Suppressor macrophage treated with lipopolysaccharide for 1 hour (primary cell): ENCODE data around the gene NIT1.
"Not testable (repeated sequence)": the region's sequence is repeated elsewhere in the genome, so short reads cannot be mapped to it uniquely, and the experiment has no call there.

Source experiments
- DNase-seq, 3 donors: peaks; one replicate each; pipeline ENCODE4 v3.0.0-alpha.2; 2020 to 2022

The NIT1 gene

DNA sequence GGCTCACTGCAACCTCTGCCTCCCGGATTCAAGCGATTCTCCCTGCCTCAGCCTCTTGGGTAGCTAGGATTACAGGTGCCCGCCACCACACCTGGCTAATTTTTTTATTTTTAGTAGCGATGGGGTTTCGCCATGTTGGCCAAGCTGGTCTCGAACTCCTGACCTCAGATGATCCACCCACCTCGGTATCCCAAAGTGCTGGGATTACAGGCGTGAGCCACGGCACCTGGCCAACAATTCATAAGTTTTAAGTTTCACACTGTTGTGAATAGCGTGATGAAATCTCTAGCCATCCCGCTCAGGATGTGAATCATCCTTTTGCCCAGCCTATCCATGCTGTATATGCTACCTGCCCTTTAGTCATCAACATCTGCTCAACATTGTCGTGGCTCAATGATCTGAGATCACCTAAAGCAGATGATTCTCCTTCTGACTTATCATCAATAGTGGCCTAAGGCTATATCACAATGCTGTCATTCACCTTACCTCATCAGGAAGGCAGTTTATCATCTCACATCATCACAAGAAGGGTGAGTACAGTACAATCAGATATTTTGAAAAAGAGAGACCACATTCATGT, 2.7 kb upstream of the NIT1 start:
- DNase-seq, result peak; percentile 27 to 57 (median 47)

DNA sequence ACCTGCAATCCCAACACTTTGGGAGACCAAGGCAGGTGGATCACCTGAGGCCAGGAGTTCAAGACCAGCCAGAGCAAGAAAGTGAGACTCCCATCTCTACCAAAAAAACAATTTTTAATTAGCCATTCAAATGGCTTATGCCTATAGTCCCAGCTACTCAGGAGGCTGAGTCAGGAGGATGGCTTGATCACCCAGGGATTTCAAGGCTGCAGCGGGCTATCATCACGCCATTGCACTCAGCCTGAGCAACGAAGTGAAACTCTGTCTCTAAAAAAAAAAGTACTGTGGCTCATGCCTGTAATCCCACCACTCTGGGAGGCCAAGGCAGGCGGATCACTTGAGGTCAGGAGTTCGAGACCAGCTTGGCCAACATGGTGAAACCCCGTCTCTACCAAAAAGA, 1.9 kb upstream of the NIT1 start:
- not testable (repeated sequence) for DNase-seq

DNA sequence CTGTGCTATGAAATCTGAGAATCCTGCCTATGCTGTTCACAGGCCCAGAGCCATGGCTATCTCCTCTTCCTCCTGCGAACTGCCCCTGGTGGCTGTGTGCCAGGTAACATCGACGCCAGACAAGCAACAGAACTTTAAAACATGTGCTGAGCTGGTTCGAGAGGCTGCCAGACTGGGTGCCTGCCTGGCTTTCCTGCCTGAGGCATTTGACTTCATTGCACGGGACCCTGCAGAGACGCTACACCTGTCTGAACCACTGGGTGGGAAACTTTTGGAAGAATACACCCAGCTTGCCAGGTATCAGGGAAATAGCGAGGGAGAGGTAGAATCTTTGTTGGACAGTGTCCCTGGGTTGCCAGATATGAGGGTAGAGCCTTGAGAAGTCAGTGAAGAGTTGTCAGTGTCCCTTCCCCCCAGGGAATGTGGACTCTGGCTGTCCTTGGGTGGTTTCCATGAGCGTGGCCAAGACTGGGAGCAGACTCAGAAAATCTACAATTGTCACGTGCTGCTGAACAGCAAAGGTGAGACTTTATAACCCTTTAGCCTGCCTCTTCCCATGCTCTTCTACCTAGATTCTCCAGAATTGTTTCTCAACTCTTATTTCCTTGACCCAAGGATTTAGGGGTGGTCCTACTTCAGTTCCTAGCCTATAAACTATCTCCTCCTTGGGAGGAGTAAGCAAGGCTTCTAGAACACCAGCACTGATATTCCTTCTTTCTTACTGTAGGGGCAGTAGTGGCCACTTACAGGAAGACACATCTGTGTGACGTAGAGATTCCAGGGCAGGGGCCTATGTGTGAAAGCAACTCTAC, 1.4 kb downstream of the NIT1 start:
- DNase-seq, result peak; percentile 67 to 78 (median 74)

DNA sequence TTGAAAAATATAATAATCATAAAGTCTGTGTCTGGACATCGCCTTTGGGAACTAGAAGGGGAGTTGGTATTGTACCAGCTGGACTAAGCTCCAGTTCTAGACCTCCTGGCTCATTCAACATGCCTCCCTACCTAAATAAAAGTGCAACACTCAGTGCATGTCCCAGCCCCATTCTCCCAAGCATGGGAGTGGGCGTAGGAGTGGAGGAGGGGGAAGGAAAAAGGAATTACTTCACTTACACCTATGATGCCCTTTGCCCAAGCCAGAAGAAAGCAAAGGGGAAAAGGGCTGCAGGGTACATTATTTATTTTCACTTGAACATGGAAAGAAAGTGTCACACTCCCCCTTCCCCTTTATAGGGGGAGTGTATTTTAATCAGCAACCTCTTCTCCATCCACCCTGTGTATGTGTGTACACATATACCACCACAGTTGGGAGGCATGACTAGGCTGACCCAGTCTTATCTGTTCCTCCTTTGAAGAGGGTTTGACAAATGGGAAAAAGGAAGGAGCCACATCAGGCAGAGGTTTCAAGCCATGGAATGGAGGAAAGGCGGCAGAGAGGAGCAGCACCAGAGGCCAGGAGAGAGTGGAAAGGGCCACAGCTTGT, 3.2 kb downstream of the NIT1 start:
- DNase-seq, result peak; percentile 32 to 45 (median 34)

DNA sequence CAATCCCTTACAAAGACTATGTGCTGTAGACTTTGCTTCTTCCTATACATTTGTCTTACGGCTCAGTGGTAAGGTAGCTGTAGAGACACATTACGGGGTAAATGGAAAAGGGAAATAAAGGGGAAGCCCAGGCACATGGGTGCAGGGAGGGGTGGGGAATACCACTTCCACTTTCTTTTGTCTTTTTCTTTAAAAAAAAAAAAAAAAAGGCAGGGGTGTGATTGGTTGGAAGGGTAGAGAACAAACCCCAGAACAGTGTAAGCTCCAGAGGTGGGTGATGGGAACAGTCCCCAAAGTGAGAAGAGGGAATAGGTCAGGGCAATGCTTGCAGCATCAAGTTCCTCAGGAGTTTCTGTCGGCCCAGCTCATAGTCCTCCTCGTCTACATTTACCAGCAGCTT, 3.9 kb downstream of the NIT1 start:
- DNase-seq, result peak; percentile 76 to 85 (median 79)

DNA sequence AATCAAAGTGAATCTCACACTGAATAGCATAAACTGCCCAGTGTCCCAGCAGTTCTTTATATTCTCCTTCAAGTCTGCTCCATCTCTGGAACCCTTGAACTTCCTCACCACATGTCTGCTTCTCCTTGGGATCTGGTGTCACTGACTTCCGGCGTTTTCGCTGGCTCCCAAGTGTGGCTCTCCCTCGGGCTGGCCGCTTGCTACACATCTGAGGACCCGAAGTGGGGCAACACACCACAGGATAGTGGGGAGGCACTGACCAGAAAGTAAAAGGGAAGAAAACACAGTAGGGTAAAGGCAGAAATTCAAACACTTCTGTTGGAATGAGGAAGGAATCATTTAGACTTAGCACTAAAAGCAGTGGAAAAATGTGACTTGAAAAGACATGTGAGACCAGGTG, 5.1 kb downstream of the NIT1 start:
- no peak for DNase-seq

DNA sequence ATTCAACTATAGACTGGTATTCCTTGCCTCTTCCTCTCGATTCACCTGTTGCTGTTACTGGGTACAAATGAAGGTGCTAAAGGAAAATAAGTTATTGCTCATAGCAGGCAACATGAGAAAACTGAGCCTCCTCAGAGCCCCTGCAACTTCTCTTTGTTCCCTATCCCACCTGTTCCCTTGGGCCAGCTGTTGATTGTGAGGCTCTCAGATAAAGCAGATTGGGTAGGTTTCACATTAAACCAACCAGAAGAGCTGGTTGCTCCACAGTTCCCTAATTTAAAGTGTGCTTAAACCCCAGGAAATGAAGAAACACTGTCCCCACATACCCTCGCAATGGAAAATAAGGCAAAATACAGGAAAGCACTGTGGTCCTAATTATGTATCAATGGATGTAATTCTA, 9.7 kb downstream of the NIT1 start:
- no peak for DNase-seq

DNA sequence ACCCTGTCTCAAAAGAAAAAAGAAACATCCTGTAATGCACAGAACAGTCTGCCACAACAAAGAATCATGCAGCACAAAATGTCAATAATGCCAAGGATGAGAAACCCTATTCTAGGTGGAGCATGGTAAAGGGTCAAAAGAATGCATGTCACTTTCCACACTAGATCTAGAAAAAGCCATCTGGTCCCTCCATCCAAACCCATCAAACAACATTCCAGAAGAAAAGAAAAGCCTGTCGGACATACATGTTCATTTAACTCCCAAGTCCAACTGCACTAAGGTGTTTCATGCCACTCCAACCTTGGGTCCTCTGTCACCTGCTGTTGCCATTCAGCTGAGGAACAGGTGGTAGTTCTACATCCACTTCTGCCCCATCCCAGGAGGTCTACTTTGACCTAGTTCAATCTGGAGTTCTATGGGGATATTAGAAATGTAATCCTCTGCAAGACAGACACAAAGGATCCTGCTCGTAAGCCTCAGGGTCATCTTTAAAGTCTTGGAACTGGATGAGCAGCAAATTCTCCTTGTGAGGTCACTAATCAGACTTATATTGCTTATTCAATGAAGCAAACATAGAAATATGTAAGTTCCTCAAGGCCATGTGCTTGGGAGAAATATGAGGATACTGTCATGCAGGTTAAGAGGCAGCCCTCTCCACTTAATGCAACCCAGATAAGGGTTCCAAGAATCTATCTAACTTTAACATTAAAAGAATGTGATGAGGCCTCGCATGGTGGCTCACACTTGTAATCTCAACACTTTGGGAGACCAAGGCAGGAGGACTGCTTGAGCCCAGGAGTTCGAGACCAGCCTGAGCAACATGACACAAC, 10.9 kb downstream of the NIT1 start:
- DNase-seq, result no peak

DNA sequence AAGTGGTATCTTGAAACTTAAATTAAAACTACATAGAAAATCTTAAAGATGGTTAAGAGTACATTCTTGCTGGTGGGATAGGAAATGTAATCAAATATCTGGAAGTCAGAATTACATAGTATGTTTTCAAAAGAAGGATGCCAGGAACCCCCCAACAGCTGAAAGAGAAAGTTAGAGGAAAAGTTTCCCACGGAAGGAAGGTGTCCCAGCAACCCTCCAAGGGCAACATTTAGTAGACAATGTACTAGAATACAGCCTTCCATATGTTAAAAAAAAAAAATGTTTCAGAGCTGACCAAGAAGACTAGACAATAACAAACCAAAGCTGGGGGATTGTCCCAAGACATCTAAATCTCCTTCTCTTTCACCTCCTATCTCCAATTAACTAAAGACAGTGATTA, 12.4 kb downstream of the NIT1 start:
- DNase-seq, result no peak

DNA sequence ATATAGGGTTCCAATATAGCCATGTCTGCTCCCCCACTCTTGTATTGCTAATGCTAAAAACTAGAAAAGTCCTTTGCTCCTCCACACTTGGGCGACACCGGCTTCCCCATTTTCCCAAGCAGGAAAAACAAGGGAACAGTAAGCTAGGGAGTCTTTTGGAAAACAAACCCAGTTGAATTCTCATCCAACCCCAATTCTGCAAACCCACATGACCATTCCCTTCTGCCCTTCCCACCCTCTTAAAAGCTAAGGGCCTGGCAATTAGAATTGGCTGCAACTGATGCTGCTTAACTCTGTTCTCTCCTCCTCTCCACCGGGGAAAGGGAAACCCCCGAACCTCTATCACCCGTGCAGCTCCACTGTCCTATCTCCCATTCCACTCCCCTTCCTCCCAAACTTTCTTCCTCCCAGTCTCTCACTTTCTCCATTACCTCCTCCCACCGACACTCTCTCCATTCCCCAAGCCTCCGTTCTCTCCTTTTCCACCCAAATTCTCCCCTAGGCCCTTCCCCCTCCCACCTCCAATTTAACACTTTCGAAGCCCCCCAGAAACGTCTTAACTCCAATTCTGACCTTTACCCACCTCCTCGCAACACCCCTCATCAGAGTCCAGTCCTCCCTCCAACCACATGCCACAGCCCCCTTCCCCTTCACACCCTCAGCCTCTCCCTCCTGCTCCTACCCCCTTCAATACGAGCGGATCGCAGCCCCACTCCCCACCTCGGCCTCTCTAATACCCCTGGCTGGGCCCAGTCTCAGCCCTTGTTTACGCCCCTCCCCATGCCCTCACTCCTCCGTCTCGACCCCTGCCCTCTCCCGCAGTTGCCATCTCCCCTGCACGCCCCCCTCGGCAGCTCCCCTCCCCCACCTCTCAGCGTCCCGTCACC, 13.9 kb downstream of the NIT1 start:
- no peak for DNase-seq

DNA sequence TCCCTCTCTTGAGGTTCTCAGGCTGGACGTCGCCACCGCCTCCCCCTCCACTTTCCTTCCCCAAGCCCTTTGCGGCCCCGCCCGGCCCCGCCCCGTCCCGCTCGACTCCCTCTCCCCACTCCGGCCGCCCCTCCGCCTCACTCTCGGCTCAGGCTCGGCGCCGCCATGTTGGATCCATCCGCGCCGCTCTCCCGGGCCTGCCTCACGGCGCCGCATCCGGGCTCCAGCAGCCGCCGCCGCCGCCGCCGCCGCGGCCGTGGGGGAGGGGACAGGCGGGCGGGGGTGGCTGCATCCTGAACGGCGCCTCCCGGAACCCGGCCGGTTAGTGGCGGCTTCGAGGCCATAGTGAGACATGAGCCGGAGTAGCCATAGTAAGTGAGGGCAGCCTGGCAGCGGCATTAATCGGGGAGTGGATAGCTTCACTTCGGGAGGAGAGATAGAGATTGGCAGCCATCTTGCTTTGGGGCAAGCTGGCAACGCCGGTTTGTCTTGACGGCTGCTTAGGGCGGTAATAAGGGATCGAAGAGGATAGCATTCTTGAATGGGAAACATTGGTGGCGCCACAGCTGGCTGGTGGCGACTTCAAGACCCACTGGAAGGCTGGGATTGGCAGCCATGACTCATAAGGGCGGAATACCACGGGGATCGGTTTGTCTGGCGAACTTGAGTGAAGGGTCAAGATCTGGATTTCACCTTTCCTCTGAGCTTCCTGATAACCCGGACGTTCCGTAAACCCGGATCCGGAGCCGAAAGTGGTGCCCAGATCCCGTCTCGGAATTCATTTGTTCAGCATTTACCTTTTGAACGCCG, 14.7 kb downstream of the NIT1 start, which contains the start of gene DEDD:
Gene DEDD, minus strand, starts transcription at position 258 of the 810 bp plus-strand sequence. CDS start 8,205 bp downstream, outside the sequence.
- DNase-seq, result peak; percentile 95 to 97 (median 97)

DNA sequence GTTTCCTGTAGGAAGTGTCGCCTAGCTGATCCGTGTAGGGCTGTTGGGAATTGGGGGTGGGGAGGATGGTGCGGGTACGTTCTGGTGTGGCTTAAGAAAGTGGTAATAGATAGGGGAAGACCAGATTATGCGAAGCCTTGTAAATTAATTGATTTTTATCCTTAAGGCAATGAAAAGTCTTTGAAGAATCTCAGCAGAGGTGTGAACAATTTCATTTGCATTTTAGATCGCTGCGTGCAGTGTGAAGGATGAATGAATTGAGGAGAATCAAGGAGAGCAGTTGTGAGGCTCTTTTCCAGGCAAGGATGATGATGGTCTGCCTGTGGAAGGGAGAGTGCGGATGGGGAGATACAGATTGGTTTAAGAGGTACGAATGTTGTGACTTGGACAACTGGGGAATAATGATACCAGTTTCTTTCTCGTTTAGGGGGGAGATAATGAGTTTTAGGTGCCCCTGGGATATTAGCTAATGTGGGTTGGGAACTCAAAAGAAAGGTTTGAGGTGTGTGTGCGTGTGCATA, 15.4 kb downstream of the NIT1 start:
- no peak for DNase-seq

DNA sequence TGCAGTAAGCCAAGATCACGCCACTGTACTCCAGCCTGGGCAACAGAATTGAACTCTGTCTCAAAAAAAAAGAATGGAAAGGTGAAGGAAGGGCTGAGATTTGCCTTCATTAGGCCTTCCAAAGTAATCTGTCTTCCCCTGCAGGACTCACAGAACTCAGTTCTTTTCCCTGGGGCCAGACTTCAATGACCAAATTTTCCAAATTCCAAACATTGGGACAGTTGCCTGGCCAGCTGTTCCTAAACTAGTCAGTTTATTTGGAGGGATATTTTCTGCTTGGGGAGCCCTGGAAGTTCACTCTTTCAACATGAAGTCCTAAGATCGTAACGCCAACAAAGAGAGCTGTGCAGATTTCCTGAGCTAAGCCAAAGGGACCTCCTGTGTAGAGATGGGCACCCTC, 20.0 kb downstream of the NIT1 start:
- DNase-seq, result no peak

DNA sequence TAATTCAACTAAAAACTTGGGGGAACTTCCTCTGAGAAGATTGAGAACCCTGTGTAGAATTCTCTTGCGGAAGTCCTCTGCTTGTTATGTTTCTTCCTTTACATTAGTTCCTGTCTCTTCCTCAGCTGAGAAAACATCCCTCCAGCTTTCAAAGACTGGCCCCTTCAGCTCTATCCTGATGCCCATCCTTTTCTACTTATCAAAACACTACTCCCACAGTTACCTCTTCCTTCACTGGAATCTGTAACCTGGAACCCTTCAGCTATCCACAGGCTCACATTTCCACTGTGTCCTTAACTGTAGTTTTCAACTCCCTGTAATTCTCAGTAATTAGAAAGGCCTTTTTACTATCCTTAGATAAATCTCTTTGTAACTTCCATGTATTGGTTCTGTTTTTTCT, 20.5 kb downstream of the NIT1 start:
- DNase-seq, result peak in 1 of 3 donors; percentile 31

DNA sequence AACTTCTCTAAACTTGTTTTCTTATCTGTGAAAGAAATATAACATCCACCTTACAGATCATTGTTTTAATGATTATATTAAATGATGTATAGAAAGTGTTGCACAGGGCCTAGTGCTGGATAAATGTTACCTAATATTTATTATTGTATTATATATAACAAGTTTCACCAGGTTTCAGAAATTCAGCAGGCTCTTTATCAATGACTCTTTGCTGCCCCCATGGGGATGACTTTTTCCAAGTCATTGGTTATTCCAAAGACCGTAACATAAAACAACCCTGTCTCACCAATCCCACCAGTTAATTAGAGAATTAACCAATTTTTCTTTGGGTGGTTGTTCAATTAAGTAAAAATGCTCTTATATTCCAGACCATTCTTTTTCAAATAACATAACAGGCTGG, 21.9 kb downstream of the NIT1 start:
- peak; percentile 76 to 78 (median 78) for DNase-seq

DNA sequence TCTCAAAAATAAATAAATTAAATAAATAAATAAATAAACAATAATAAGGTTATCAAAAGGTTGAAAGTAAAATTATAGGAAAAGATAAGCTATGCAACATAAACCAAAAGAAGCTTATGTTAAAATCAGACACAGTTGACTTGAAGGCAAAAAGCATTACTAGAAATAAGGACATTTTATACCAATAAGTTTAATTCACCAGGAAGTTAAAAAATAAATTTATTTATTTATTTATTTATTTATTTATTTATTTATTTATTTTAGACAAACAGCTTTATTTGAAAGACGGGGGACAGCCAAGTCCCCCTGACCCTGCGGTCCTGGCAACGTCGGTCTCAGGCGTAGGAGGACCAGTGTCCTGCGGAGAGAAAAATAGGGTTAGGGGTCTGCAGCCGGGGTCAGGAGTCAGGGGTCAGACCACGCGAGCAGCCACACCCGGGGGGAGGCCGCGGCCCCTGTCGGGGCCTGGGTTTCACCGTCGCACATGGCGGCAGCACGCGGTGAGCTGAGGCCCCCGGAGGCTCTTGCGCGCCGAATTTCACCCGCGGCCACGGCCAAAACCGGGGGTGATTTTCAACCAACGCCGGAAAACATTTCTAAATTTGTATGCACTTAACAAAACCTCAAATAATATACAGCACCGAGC, 23.0 kb downstream of the NIT1 start:
- no peak for DNase-seq

DNA sequence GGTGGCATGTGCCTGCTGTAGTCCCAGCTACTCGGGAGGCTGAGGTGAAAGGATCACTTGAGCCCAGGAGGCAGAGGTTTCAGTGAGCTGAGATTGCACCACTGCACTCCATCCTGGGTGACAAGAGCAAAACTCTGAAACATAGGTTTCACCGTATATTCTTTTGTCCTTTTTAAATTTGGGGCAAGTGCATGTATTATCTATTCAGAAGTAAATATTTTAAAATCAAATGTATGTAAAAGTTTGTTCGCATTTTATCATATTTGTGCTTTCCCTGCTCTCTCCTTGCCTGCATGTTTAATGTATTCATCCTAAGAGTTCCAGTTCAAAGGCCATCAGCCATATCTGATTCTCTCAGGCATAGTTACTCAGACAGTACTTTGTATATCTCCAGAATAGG, 27.9 kb downstream of the NIT1 start:
- no peak for DNase-seq

DNA sequence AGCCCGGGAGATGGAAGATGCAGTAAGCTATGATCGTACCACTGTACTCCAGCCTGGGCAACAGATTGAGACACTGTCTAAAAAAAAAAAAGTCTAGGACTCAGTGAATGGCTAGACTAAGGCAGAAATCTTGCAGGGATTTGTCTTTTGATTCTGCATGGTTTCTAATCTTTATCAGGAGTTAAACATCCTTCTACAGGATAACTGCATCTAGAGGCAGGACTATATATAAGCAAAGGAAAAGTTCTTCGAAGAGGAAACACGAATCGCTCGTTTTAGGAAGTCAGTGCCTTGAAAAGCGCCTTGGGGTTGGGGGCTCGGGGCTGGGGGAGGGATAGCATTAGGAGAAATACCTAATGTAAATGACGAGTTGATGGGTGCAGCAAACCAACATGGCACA, 35.3 kb downstream of the NIT1 start:
- DNase-seq, result no peak

DNA sequence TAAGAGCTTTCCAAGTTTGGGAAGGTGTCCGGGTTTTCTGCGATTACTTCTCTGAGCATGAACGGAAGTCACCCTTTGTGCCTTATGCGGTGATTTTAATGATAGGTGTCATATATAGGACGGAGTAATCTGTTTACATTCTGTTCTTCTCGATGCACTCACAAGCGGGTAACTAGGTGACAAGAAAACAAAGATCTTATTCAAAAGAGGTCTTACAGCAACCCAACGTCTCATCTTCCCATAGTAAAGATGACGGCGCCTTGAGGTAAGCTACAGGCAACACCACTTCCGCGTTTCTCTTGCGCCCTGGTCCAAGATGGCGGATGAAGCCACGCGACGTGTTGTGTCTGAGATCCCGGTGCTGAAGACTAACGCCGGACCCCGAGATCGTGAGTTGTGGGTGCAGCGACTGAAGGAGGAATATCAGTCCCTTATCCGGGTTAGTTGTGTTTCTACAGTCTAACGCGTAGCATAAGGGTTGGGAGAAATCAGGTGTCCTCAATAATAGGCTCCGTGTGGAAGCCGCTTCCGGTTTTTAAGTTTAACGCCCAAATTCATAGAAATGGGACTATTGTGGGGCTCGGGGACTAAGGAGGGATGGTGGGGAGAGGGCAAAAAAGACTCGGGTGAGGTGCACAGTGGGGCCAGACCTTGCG, 35.9 kb downstream of the NIT1 start, which contains the start of gene UFC1:
Gene UFC1, plus strand, starts transcription at position 297 of the 656 bp plus-strand sequence. Its CDS starts 20 bp downstream, at position 317.
- peak; percentile 89 to 91 (median 90) for DNase-seq

DNA sequence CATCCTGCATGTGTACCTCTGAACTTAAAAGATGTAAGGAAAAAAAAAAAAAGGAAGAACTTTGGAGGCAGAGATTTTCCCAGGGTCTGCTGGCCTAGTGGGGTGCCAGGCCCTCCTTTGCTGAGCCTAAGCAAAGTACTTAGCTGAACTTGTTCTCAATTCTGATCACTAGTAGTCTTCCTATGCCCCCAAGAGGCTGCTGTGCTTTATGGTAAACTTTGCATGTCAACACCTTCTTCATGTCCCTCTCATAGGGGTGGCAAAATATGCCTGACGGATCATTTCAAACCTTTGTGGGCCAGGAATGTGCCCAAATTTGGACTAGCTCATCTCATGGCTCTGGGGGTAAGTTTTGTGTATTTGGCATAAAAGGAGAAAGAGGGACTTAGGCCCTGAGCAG, 40.0 kb downstream of the NIT1 start:
- DNase-seq, result no peak
